Measurements from ENCODE around the gene SBNO2.

SBNO2 gene

GRCh38 chr19:1173845-1174809 is at the start of gene SBNO2:
Gene SBNO2 (minus strand): TSS chr19:1174268. CDS start chr19:1154276, 19,992 bp downstream.
- TF ChIP-seq CTCF (IDR thresholded peaks at IDR 0.05; ENCODE audit: unreplicated experiment in 3 of 3) = no peak
- no peaks in the 10 kb centered on the region for H3K9me3 Mint-ChIP-seq
- H3K27me3 Mint-ChIP-seq (ENCODE audit: low read depth) = peaks cover 3% of the 10 kb centered on the region
- H3K4me3 Mint-ChIP-seq = peak within 1 kb of the TSS; percentile 89 to 93 (median 92)
- no peaks in the 10 kb centered on the region for H3K36me3 Mint-ChIP-seq (ENCODE audit: low read depth)
- H3K4me1 Mint-ChIP-seq = peaks cover 28% of the 10 kb centered on the region
- H3K27ac Mint-ChIP-seq = peak within 1 kb of the TSS; percentile 80 to 95 (median 81)

GRCh38 chr19:1223018-1223855 is 49.2 kb upstream of the SBNO2 start:
- H3K27ac Mint-ChIP-seq = no peak overlapping the region
- H3K9me3 Mint-ChIP-seq = no peaks in the 10 kb centered on the region
- no peaks in the 10 kb centered on the region for H3K27me3 Mint-ChIP-seq (ENCODE audit: low read depth)
- H3K4me3 Mint-ChIP-seq = no peak overlapping the region
- TF ChIP-seq CTCF (IDR thresholded peaks at IDR 0.05; ENCODE audit: unreplicated experiment in 3 of 3) = peak; percentile 27 to 45 (median 28)
- peaks cover 2% of the 10 kb centered on the region for H3K4me1 Mint-ChIP-seq
- peaks cover 3% of the 10 kb centered on the region for H3K36me3 Mint-ChIP-seq (ENCODE audit: low read depth)

- peaks cover 9% of the 10 kb centered on the region for H3K4me1 Mint-ChIP-seq
- H3K36me3 Mint-ChIP-seq (ENCODE audit: low read depth) = no peaks in the 10 kb centered on the region
- no peak overlapping the region for H3K27ac Mint-ChIP-seq
- H3K27me3 Mint-ChIP-seq (ENCODE audit: low read depth) = no peaks in the 10 kb centered on the region
- no peak for TF ChIP-seq CTCF (IDR thresholded peaks at IDR 0.05; ENCODE audit: unreplicated experiment in 3 of 3)
- no peak overlapping the region for H3K4me3 Mint-ChIP-seq
- no peaks in the 10 kb centered on the region for H3K9me3 Mint-ChIP-seq
These were observed 48.3 kb upstream of the SBNO2 start for GRCh38 chr19:1222394-1222793.

GRCh38 chr19:1221904-1222255 is 47.8 kb upstream of the SBNO2 start:
- Mint-ChIP-seq H3K9me3 (no peaks in the 10 kb centered on the region), H3K27ac (no peak overlapping the region), H3K4me3 (no peak overlapping the region), H3K36me3 (ENCODE audit: low read depth) (no peaks in the 10 kb centered on the region), H3K4me1 (peaks cover 14% of the 10 kb centered on the region), H3K27me3 (ENCODE audit: low read depth) (no peaks in the 10 kb centered on the region)
- no peak for TF ChIP-seq CTCF (IDR thresholded peaks at IDR 0.05; ENCODE audit: unreplicated experiment in 3 of 3)

- Mint-ChIP-seq H3K27me3 (ENCODE audit: low read depth) (no peaks in the 10 kb centered on the region), H3K36me3 (ENCODE audit: low read depth) (no peaks in the 10 kb centered on the region), H3K27ac (no peak overlapping the region), H3K4me1 (peaks cover 15% of the 10 kb centered on the region), H3K4me3 (no peak overlapping the region), H3K9me3 (no peaks in the 10 kb centered on the region)
- peak; percentile 63 to 71 (median 64) for TF ChIP-seq CTCF (IDR thresholded peaks at IDR 0.05; ENCODE audit: unreplicated experiment in 3 of 3)
These were observed 47.2 kb upstream of the SBNO2 start for GRCh38 chr19:1220976-1221903.
